Left ventricle myocardium inferior (tissue), 1 donor: ENCODE data around the gene SLC6A11. TPM values are rescaled to one million over a fixed set of nuclear protein-coding genes. Genes with fewer than 3 reads are reported as not detected.

Source experiments
- DNase-seq: peaks from one replicate; pipeline ENCODE4 v3.0.0-alpha.2; 2020
- H3K27ac ChIP-seq: fragments of 200-600 bp; replicated peaks from 2 replicates; pipeline ENCODE4 v1.8.0; 2021
- H3K27me3 ChIP-seq: fragments of 200-600 bp; 2 replicates; pipeline ENCODE4 v1.8.0; 2021; ENCODE audit warnings: low read depth
- H3K36me3 ChIP-seq: fragments of 200-600 bp; 2 replicates; pipeline ENCODE4 v1.8.0; 2021
- H3K4me1 ChIP-seq: fragments of 200-600 bp; 2 replicates; pipeline ENCODE4 v1.8.0; 2021
- H3K4me3 ChIP-seq: fragments of 200-600 bp; 2 replicates; pipeline ENCODE4 v1.8.0; 2021; ENCODE audit warnings: mild to moderate bottlenecking, moderate library complexity
- H3K9me3 ChIP-seq: fragments of 200-600 bp; replicated peaks from 2 replicates; pipeline ENCODE4 v1.8.0; 2021
- intact Hi-C: fragments of 100-400 bp; cut with micrococcal nuclease; formaldehyde crosslinking; loops from one replicate; pipeline ENCODE4 v1.11.0; 2022
- long read RNA-seq: library from polyadenylated mRNA; unstranded; transcript quantifications from one replicate; pipeline ENCODE4 v2.0.0, GENCODE V29; 2021
- total RNA-seq: library from RNA; stranded (reverse); fragmentation: NEBNext Ultra II Directional; extraction: Animal tissue kit (Norgen Biotek cat#: 25700); gene quantifications from one replicate; pipeline ENCODE4 v1.2.1, GENCODE V29; 2021
- TF ChIP-seq, protein P1 (sequence below): fragments of 200-600 bp; IDR thresholded peaks from 2 replicates; pipeline ENCODE4 v1.8.0; 2021; ENCODE audit warnings: antibody characterized with exemption, mild to moderate bottlenecking, borderline replicate concordance
- donor health status: DM: no; HTN: yes; CAD: no; lungs with severe emphysema.

The SLC6A11 gene
- not detected for total RNA-seq
- long read RNA-seq: 0 reads

DNA sequence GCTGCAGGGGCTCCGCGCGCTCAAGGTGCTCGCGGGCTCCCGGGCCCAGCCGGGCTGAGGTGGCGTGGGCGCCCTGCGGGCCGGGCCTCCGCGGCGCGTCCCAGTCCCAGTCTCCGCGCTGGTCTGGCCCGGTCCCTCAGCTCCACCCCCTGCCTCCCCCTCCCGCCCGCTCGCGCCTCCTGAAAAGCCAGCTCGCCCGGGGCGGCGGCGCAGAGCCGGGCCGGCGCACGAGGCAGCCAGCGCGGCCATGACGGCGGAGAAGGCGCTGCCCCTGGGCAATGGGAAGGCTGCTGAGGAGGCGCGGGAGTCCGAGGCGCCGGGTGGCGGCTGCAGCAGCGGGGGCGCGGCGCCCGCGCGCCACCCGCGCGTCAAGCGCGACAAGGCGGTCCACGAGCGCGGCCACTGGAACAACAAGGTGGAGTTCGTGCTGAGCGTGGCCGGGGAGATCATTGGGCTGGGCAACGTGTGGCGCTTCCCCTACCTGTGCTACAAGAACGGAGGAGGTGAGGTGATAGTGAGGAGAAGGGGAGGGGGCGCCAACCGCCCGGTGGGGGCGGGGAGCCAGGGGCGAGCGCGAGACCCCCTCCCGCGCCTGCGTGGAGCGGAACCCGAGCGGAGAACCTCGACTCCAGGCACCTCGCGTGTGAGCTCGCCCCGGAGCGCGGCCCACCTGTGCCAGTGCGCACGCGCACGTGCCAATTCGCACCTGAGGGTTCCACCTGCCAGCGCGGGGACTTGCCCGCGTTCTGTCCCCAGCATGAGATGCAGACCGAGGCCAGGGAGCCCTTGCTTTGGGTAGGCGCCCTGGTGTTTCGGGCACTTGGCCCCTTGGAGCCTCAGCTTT, at the start of gene SLC6A11:
TSS of gene SLC6A11 (plus strand) at position 210 of the 844 bp plus-strand sequence. CDS start at position 248, 38 bp downstream.
- Histone ChIP-seq H3K9me3 (no peaks in the 10 kb centered on the region), H3K36me3 (no peaks in the 10 kb centered on the region), H3K27ac (no peak within 1 kb of the TSS), H3K27me3 (peaks cover 80% of the 10 kb centered on the region), H3K4me3 (peak within 1 kb of the TSS; percentile 55), H3K4me1 (peaks cover 9% of the 10 kb centered on the region)
- intact Hi-C loops: no loop called here
- no peak for DNase-seq
- TF ChIP-seq, protein P1, sequence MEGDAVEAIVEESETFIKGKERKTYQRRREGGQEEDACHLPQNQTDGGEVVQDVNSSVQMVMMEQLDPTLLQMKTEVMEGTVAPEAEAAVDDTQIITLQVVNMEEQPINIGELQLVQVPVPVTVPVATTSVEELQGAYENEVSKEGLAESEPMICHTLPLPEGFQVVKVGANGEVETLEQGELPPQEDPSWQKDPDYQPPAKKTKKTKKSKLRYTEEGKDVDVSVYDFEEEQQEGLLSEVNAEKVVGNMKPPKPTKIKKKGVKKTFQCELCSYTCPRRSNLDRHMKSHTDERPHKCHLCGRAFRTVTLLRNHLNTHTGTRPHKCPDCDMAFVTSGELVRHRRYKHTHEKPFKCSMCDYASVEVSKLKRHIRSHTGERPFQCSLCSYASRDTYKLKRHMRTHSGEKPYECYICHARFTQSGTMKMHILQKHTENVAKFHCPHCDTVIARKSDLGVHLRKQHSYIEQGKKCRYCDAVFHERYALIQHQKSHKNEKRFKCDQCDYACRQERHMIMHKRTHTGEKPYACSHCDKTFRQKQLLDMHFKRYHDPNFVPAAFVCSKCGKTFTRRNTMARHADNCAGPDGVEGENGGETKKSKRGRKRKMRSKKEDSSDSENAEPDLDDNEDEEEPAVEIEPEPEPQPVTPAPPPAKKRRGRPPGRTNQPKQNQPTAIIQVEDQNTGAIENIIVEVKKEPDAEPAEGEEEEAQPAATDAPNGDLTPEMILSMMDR: no peak

DNA sequence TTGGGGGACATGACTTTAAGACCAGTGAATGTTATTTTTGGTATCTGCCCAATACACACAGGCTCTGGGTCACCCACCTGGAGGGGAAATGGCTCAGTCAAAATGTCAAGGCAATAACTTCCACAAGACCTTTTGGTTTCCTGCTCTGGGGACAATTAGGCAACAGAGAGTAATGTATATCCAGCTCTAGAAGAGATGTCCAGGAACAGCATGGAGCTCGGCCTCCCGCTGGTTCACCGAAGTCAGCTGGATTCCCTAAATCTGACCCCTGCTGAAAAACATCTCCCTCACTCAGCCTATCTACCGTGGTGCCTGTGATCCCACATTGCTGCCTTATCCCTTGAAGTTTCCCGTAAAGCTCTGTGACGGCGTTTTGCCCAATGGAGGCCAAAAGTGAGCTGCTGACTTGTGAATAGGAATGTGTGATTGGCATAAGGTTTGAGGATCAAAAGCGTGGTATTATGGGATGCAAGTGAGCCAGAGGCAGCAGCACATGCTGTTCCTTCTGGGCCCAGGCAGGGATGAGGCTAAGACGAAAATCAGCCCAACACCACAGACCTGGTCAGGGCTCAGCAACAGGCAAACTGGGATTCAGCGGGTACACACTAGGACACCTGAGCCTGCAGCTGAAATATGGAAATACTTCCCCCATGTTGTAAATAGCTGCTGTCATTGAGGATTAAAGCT, 47.2 kb upstream of the SLC6A11 start:
- DNase-seq: no peak
- Histone ChIP-seq H3K36me3 (no peaks in the 10 kb centered on the region), H3K27me3 (peaks cover 100% of the 10 kb centered on the region), H3K9me3 (peaks cover 7% of the 10 kb centered on the region), H3K4me3 (no peak overlapping the region), H3K4me1 (no peaks in the 10 kb centered on the region), H3K27ac (no peak overlapping the region)
- TF ChIP-seq, protein P1: no peak
- intact Hi-C loops: no loop called here

DNA sequence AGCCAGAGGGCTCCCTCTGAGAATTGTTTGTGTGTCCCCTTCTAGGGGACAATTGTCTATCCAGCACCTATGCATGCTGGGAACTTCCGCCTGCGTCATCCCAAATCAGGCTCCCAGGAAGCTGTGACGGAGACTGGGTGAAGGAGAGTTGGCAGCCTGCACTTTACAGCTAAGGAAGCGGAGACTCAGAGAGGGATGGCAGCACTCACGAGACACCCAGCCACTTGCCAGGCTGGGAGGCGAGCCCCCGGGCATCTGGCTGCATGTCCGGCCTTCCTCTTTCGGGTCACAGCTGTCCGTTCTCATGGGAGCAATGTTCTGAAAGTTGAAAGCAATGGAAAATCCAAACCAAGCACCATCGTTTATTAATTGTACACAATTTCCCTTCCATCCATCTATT, 45.5 kb upstream of the SLC6A11 start:
- H3K27ac ChIP-seq: no peak overlapping the region
- no peaks in the 10 kb centered on the region for H3K4me1 ChIP-seq
- H3K36me3 ChIP-seq: no peaks in the 10 kb centered on the region
- H3K27me3 ChIP-seq: peaks cover 100% of the 10 kb centered on the region
- H3K9me3 ChIP-seq: peaks cover 7% of the 10 kb centered on the region
- intact Hi-C loops: no loop called here
- H3K4me3 ChIP-seq: no peak overlapping the region
- no peak for DNase-seq
- TF ChIP-seq, protein P1: no peak

DNA sequence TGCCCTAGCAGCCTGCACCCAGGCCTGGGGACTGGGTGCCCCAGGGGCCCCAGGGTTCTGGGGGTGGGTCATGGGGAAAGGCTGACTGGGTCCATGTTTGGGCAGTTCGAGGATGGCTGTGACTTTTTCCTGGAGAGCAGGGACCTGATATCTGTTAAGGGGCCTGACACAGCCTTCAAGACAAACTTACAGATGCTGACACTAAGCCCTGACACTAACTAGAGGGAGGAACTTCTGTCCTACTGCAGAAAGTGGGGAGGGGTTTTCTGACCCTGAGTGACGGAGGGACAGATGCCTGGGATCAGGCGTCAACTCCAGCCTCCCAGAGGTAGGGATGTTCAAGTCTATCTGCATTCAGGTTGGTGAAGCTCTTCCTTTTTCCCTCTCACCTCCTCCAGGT, 45.0 kb upstream of the SLC6A11 start:
- H3K27me3 ChIP-seq: peaks cover 100% of the 10 kb centered on the region
- peaks cover 7% of the 10 kb centered on the region for H3K9me3 ChIP-seq
- TF ChIP-seq, protein P1: no peak
- DNase-seq: no peak
- H3K4me3 ChIP-seq: no peak overlapping the region
- no peaks in the 10 kb centered on the region for H3K36me3 ChIP-seq
- H3K4me1 ChIP-seq: no peaks in the 10 kb centered on the region
- intact Hi-C loops: no loop called here
- H3K27ac ChIP-seq: no peak overlapping the region

DNA sequence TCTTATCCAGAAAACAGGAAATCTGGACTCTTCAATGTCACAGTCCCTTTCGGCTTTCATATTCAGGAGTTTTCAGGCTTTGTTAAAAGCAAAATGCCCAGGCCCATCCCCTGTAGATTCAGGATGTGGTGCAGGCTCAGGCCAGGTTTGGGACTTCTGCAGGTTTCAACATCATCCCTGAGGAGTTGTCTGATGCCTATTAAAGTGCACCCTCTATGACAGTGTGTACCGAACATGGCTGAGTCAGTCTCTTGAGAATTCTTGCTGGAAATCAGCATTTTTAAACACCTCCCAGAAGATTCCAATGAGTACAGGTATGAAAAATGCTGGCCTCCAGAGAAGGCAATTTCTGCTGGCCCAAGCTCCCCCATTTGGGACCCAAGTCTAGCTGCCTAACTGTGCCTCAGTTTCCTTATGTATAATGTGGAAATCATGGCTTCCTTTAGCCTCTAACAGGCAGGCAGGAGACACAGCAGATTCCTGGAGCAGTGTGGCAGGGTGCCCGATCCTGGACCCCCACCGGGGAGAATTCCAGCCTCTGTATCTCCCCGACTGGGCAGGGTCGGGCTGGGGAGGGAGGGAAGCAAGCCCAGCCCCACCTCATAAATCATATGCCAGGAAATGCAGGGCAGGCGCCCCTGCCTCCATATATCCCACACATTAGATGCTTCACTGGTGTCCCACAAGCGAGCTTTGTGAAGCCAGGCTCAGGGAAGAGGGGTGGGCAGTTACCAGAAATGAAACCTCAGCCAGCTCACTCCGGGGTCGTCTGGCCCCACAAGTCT, 44.4 kb upstream of the SLC6A11 start:
- no peak overlapping the region for H3K4me3 ChIP-seq
- peaks cover 7% of the 10 kb centered on the region for H3K9me3 ChIP-seq
- TF ChIP-seq, protein P1: no peak
- no peak for DNase-seq
- peaks cover 98% of the 10 kb centered on the region for H3K27me3 ChIP-seq
- H3K4me1 ChIP-seq: no peaks in the 10 kb centered on the region
- H3K27ac ChIP-seq: no peak overlapping the region
- intact Hi-C loops: no loop called here
- no peaks in the 10 kb centered on the region for H3K36me3 ChIP-seq
